ENCODE data around the gene CMTR1. TPM values are rescaled to one million over a fixed set of nuclear protein-coding genes. Genes with fewer than 3 reads are reported as not detected.

CMTR1 gene
- total RNA-seq, 2 donors from 2014 or later = 84.1 to 86.9 TPM

DNA sequence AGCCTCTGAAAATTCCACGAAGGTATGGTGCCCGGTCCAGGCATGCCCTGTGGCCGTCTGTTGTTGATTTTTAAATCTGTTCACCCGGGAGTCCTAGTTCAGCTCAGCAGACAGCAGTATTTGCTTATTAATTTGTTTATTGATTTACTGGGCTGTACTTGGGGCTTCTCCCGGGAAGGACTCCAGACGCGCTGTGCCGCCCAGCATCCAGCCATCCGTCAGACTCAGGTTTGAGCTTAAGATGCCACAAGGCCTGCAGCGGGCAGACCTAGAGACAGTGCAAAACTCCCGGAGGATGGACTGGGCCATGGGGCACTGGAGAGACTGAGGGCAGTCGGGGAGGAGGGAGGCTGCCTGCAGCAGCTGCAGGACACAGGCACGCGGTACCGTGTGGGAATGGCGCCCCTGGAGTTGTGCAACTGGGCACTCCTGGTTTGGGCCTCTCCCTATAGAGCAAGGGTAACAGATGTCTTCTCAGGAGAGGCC is 83.9 kb downstream of the CMTR1 start:
- H3K4me1 Mint-ChIP-seq (ENCODE audit: low read depth) = peaks cover 93% of the 10 kb centered on the region
- peaks cover 0 to 2% of the 10 kb centered on the region in 2 donors for H3K36me3 Mint-ChIP-seq (ENCODE audit: insufficient read depth in 2 of 2)
- H3K27ac Mint-ChIP-seq = peak overlapping the region; percentile 87
- DNase-seq (peak; percentile 22 to 39), ATAC-seq (replicated peaks in 1 of 2) (peak; percentile 21 to 26)
- peaks cover 8% of the 10 kb centered on the region for H3K27me3 Mint-ChIP-seq (ENCODE audit: low read depth)
- H3K4me3 Mint-ChIP-seq = peak overlapping the region; percentile 87
- no peaks in the 10 kb centered on the region for H3K9me3 Mint-ChIP-seq

DNA sequence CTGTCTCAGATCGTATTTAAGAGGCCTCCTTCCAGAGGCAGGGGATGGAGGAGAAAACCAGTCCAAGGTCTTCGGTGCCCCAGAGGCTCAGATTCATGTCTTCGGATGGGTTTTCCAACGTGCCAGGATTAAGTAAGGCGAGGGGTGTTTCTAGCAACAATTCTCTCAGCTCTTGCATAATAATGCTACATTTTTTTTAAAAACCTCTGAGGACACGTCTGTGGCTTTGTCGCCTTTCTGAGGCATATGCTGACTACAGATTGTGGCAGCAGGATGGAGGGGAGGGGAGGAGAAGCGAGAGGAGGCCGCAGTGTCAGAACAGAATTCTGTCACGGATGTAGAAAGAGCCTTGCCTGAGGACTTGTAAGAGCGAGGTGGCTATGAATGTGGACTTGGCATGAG is 84.4 kb downstream of the CMTR1 start:
- peak; percentile 81 to 86 for DNase-seq
- peaks cover 97% of the 10 kb centered on the region for H3K4me1 Mint-ChIP-seq (ENCODE audit: low read depth)
- H3K36me3 Mint-ChIP-seq (ENCODE audit: insufficient read depth in 2 of 2) = peaks cover 0 to 2% of the 10 kb centered on the region in 2 donors
- H3K9me3 Mint-ChIP-seq = no peaks in the 10 kb centered on the region
- peak overlapping the region; percentile 87 for H3K4me3 Mint-ChIP-seq
- peak; percentile 68 to 69 for ATAC-seq (replicated peaks in 1 of 2)
- H3K27me3 Mint-ChIP-seq (ENCODE audit: low read depth) = peaks cover 8% of the 10 kb centered on the region
- peak overlapping the region; percentile 87 for H3K27ac Mint-ChIP-seq

GRCh38 chr6:37518116-37518515 is 85.1 kb downstream of the CMTR1 start:
- ATAC-seq (replicated peaks in 1 of 2) (no peak), DNase-seq (no peak)
- Mint-ChIP-seq H3K9me3 (no peaks in the 10 kb centered on the region), H3K4me1 (ENCODE audit: low read depth) (peaks cover 94% of the 10 kb centered on the region), H3K4me3 (peak overlapping the region; percentile 87), H3K27me3 (ENCODE audit: low read depth) (peaks cover 8% of the 10 kb centered on the region), H3K27ac (peak overlapping the region; percentile 22), H3K36me3 (ENCODE audit: insufficient read depth in 2 of 2) (peaks cover 0 to 2% of the 10 kb centered on the region in 2 donors)

DNA sequence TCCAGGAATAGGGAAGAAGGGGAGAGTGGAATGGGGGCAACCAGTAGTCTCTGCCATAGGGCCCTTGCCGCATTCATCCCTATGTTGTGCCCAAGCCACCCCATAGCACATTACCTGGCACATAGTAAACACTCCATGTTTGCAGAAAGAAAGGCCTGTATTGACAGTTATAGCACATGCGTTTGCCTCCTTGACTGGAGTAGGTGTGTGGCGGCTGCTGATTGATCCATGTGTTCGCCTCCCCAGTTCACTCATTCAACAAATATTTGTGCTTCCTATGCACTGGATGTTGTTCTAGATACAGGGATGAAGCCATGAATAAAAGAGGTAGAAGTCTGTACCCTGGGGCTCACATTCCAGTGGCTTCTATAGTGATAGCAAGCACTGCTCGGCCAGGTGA is 86.4 kb downstream of the CMTR1 start:
- no peak for ATAC-seq (replicated peaks in 1 of 2)
- H3K4me3 Mint-ChIP-seq = peak overlapping the region in 1 of 2 donors; percentile 87
- peaks cover 8% of the 10 kb centered on the region for H3K27me3 Mint-ChIP-seq (ENCODE audit: low read depth)
- peaks cover 85% of the 10 kb centered on the region for H3K4me1 Mint-ChIP-seq (ENCODE audit: low read depth)
- no peak for DNase-seq
- no peak overlapping the region for H3K27ac Mint-ChIP-seq
- H3K36me3 Mint-ChIP-seq (ENCODE audit: insufficient read depth in 2 of 2) = peaks cover 0 to 2% of the 10 kb centered on the region in 2 donors
- no peaks in the 10 kb centered on the region for H3K9me3 Mint-ChIP-seq

DNA sequence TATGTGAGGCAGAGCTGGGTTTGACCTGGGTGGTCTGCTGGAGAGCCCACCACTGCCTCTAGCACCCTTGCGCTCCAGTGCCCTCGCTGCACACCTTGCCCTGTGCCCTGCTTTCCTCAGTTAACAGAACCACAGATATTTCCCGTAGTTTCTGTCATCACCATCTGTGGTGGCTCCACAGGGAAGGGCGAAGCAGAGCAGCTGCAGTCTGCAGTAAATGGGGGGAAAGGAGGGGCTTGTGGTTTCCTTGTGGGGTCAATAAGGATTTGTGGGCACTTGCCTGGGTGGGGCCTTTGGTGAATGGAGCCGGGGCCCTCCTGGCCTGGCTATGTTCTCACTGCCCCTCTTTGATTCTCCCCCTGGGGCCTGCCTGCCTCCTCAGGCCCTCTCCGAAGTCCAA is 87.9 kb downstream of the CMTR1 start:
- Mint-ChIP-seq H3K4me1 (ENCODE audit: low read depth) (peaks cover 85% of the 10 kb centered on the region), H3K4me3 (no peak overlapping the region), H3K9me3 (no peaks in the 10 kb centered on the region), H3K27ac (no peak overlapping the region), H3K36me3 (ENCODE audit: insufficient read depth in 2 of 2) (peaks cover 0 to 1% of the 10 kb centered on the region in 2 donors), H3K27me3 (ENCODE audit: low read depth) (peaks cover 8% of the 10 kb centered on the region)
- no peak for DNase-seq
- no peak for ATAC-seq (replicated peaks in 1 of 2)

GRCh38 chr6:37521674-37522073 is 88.7 kb downstream of the CMTR1 start:
- Mint-ChIP-seq H3K27me3 (ENCODE audit: low read depth) (peaks cover 8% of the 10 kb centered on the region), H3K36me3 (ENCODE audit: insufficient read depth in 2 of 2) (no peaks in the 10 kb centered on the region), H3K9me3 (no peaks in the 10 kb centered on the region), H3K4me3 (peak overlapping the region; percentile 20 to 44), H3K27ac (no peak overlapping the region), H3K4me1 (ENCODE audit: low read depth) (peaks cover 83% of the 10 kb centered on the region)
- no peak for DNase-seq
- no peak for ATAC-seq (replicated peaks in 1 of 2)

DNA sequence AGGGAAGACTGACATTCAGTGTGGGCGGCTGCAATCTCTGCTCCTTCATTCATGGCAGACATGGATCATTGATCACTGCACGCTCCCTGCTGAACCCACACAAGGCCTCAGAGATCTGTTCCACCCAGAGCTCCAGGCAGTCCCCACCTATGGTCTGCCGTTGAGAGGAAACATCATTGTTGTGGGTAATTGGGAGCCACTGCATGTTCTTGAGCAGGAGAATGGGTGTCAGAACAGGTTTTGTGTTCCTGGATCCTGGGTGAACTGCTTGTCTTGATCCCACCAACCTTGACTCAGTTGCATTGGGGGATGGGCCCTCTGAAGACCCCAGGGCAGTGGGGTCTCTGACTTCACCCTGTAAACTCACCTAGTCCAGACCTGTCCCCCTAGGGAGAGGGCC is 89.8 kb downstream of the CMTR1 start:
- Mint-ChIP-seq H3K36me3 (ENCODE audit: insufficient read depth in 2 of 2) (no peaks in the 10 kb centered on the region), H3K4me1 (ENCODE audit: low read depth) (peaks cover 71% of the 10 kb centered on the region), H3K27ac (no peak overlapping the region), H3K27me3 (ENCODE audit: low read depth) (peaks cover 8% of the 10 kb centered on the region), H3K4me3 (no peak overlapping the region), H3K9me3 (no peaks in the 10 kb centered on the region)
- ATAC-seq (replicated peaks in 1 of 2) = no peak
- no peak for DNase-seq

- peaks cover 7% of the 10 kb centered on the region for H3K27me3 Mint-ChIP-seq (ENCODE audit: low read depth)
- H3K36me3 Mint-ChIP-seq (ENCODE audit: insufficient read depth in 2 of 2) = no peaks in the 10 kb centered on the region
- H3K4me1 Mint-ChIP-seq (ENCODE audit: low read depth) = peaks cover 65% of the 10 kb centered on the region
- ATAC-seq (replicated peaks in 1 of 2) (no peak), DNase-seq (no peak)
- no peaks in the 10 kb centered on the region for H3K9me3 Mint-ChIP-seq
- no peak overlapping the region for H3K27ac Mint-ChIP-seq
- no peak overlapping the region for H3K4me3 Mint-ChIP-seq
These were observed 90.4 kb downstream of the CMTR1 start for GRCh38 chr6:37523412-37523811.

DNA sequence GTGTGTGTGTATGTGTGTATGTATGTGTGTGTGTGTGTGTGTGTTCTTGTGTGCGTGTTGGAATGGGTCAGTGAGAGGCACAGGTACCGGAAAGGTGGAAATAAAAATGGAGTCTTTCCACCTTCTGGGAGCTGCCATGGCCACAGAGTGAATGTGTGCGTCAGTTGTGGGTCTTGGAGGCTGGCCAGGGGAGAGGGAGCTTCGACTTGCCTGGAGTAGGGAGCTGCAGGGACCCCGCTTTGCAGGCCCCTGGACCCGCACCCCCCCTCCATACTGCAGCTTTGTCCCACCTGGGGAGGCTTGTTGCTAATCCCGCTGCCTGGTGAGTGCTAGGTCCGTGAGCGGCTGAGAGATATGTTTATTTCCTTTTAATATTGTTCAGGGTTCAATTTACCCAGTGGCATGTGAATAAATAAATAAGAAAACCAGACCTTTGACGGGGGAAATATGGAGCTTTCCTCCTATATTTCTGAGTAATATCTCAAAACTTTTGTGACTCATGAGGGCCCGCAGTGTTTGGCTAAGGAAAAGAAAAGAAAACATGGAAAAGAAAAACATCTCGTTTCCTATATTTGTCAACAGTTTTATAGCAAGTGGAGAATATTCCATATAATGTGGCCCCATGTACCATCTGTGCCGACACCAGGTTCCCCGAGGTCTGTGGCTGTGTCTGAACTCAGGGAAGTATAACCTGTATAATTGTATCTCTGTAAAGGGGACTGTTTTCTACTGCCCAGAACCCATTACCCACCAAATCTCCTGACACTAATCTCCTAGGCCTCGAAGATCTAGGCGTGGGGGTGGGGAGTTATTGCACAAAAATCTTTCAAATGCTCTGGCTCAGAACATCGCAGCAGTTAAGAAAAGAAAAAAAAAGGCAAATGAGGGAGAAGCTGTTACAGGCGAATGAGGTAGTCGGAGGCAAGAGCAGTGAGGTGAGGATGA is 91.3 kb downstream of the CMTR1 start:
- ATAC-seq (replicated peaks in 1 of 2) = no peak
- H3K4me1 Mint-ChIP-seq (ENCODE audit: low read depth) = peaks cover 57% of the 10 kb centered on the region
- H3K27ac Mint-ChIP-seq = no peak overlapping the region
- no peaks in the 10 kb centered on the region for H3K36me3 Mint-ChIP-seq (ENCODE audit: insufficient read depth in 2 of 2)
- H3K9me3 Mint-ChIP-seq = no peaks in the 10 kb centered on the region
- H3K4me3 Mint-ChIP-seq = no peak overlapping the region
- DNase-seq = no peak
- H3K27me3 Mint-ChIP-seq (ENCODE audit: low read depth) = no peaks in the 10 kb centered on the region

DNA sequence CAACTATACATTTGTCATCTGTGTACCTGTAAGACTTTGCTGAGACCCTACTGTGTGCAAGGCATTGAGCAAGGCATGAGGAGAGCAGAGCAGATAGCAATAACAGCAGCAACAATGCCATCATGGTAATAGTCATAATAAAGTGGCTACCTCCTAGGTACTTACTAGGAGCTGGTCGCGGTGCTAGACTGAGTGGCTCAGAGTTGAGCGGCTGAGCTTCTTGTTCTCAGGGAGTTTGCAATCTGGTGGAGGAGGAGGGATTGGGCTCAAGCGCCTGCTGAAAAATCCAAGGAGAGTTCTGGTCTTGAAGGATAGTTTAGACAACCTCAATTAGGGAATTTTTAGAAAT is 91.9 kb downstream of the CMTR1 start:
- H3K4me1 Mint-ChIP-seq (ENCODE audit: low read depth) = peaks cover 52% of the 10 kb centered on the region
- H3K36me3 Mint-ChIP-seq (ENCODE audit: insufficient read depth in 2 of 2) = no peaks in the 10 kb centered on the region
- H3K4me3 Mint-ChIP-seq = no peak overlapping the region
- H3K9me3 Mint-ChIP-seq = no peaks in the 10 kb centered on the region
- no peak overlapping the region for H3K27ac Mint-ChIP-seq
- H3K27me3 Mint-ChIP-seq (ENCODE audit: low read depth) = no peaks in the 10 kb centered on the region
- DNase-seq = no peak
- ATAC-seq (replicated peaks in 1 of 2) = peak in 1 of 2 donors; percentile 15

DNA sequence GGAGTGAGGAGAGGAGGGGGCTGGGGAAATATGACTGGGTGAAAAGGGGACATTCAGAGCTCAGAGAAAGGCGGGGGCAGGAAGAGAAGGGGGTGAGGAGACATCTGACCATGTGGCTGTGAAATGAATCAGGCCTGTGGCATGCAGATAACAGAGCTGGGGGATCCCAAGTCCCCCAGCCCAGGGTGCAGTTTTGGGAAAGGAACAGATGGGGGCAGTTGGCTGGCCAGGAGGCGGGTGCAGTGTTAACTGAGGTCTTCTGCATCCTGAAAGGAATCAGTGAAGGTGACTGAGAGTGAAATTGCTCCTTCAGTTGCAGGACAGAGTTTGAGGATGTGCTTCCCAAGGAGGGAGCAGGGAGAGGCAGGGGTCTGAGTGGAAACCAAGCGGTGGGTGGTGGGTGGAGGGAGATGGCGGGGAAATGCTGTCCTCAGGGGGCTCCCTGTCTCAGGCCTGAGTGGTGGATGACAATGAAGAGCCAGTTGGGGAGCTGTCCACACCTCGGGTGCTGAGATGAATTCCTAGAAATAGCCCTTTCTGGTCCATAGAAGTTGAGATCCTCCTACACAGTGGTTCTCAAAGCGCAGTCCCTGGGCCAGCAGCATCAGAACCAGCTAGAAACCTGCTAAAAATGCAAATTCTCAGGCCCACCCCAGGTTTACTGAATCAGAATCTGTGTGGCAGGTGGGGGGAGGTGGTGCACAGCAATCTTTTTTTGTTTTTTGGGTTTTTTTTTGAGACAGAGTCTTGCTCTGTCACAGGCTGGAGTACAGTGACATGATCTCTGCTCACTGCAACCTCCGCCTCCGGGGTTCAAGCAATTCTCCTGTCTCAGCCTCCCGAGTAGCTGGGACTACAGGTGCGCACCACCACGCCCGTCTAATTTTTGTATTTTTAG is 92.7 kb downstream of the CMTR1 start:
- Mint-ChIP-seq H3K27ac (no peak overlapping the region), H3K4me1 (ENCODE audit: low read depth) (peaks cover 46% of the 10 kb centered on the region), H3K36me3 (ENCODE audit: insufficient read depth in 2 of 2) (no peaks in the 10 kb centered on the region), H3K27me3 (ENCODE audit: low read depth) (no peaks in the 10 kb centered on the region), H3K4me3 (no peak overlapping the region), H3K9me3 (no peaks in the 10 kb centered on the region)
- ATAC-seq (replicated peaks in 1 of 2) (no peak), DNase-seq (no peak)

DNA sequence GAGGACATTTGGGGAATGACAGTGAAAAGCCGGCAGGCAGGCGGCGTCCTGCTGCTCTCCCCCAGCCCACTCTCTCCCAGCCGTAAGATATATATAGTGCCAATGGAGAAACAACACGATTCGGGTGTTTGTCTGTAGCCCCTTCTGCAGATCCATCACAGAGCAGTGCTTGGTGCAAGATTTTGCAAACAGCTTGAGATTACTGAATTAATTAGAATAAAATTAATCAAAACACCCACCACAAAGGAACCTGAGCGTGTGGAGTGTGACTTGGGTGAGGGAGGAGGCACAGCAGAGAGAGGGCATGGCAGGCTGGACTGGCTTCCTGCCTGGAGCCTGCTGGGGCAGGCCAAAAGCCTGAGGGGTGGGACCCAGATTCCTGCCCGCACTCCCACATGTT is 95.5 kb downstream of the CMTR1 start:
- Mint-ChIP-seq H3K36me3 (ENCODE audit: insufficient read depth in 2 of 2) (no peaks in the 10 kb centered on the region), H3K27me3 (ENCODE audit: low read depth) (peaks cover 10% of the 10 kb centered on the region), H3K27ac (no peak overlapping the region), H3K9me3 (no peaks in the 10 kb centered on the region), H3K4me1 (ENCODE audit: low read depth) (peaks cover 24% of the 10 kb centered on the region), H3K4me3 (no peak overlapping the region)
- DNase-seq (no peak), ATAC-seq (replicated peaks in 1 of 2) (no peak)

DNA sequence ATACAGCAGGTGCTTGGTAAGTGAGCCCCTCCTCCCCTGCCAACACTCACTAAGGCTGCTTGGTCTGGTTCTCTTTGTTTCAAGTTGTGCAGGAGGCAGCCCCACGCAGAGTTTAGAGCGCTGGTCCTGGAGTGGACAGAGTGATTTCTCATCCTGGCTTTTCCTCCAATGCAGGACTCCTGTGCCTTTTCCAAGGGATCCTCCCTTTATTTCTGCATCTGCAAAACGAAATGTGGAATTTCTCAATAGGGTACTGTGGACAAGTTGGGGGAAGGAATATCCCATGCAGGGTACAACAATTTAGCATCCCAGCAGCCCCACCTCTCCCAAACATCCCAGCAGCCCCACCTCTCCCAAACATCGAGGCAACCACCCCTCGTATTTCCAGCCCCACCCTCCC is 97.3 kb downstream of the CMTR1 start:
- peaks cover 12% of the 10 kb centered on the region for H3K4me1 Mint-ChIP-seq (ENCODE audit: low read depth)
- no peaks in the 10 kb centered on the region for H3K9me3 Mint-ChIP-seq
- DNase-seq (no peak), ATAC-seq (replicated peaks in 1 of 2) (no peak)
- H3K27me3 Mint-ChIP-seq (ENCODE audit: low read depth) = peaks cover 11% of the 10 kb centered on the region
- H3K27ac Mint-ChIP-seq = no peak overlapping the region
- H3K36me3 Mint-ChIP-seq (ENCODE audit: insufficient read depth in 2 of 2) = no peaks in the 10 kb centered on the region
- H3K4me3 Mint-ChIP-seq = no peak overlapping the region

Measured in activated T-cell treated with anti-CD3 and anti-CD28 coated beads, Interleukin-2, amount 50 U/mL, for 72 hours (primary cell).